ENCODE data around the gene TMEM263.

DNA sequence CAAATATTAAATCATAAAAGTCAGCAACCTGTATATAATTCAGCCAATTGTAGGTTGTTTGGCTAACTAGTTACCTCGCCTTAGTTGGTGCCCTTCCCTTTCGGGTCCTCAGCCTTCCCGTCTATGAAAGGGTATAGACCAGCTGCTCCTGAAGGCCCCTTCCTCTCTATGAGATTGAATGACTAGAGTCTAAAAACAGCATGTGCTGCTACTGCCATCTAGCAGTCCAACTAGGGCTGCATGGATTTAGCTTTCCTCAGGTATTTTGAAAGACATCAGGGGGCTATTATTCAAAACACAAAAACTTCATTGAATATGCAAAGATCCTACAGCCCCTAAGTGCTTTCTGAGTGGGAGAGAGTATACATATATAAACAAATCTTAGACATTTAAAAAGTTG lies 37.0 kb upstream of the TMEM263 start:
- TF ChIP-seq POLR2A (IDR thresholded peaks at IDR 0.05; ENCODE audit: low read length) (no peak), GATA1 (IDR thresholded peaks at IDR 0.05; ENCODE audit: low read depth, low read length) (no peak)

All from erythroblast (primary cell).